Hippocampal formation (tissue), 2 donors: ENCODE data around the gene TAC3.
A peak's percentile ranks its signal among the peaks of the same experiment; 100 is the strongest.
"Not testable (repeated sequence)": the region's sequence is repeated elsewhere in the genome, so short reads cannot be mapped to it uniquely, and the experiment has no call there.

ENCODE experiments used
- DNase-seq, 2 donors: peaks; one replicate each; lab custom pipeline; 2025; lab: John Stamatoyannopoulos, UW

The TAC3 gene

GRCh38 chr12:57033431-57033830 is 17.1 kb upstream of the TAC3 start:
- no peak for DNase-seq

GRCh38 chr12:57031789-57032188 is 15.5 kb upstream of the TAC3 start:
- DNase-seq = no peak

GRCh38 chr12:57031138-57031725 is 14.9 kb upstream of the TAC3 start:
- DNase-seq = no peak

- no peak for DNase-seq
Measured at GRCh38 chr12:57029457-57029856, 13.1 kb upstream of the TAC3 start.

GRCh38 chr12:57027805-57028153 is 11.4 kb upstream of the TAC3 start:
- DNase-seq = no peak

- no peak for DNase-seq
Measured at GRCh38 chr12:57027011-57027804, 10.9 kb upstream of the TAC3 start.

GRCh38 chr12:57025196-57025595 is 8.9 kb upstream of the TAC3 start:
- no peak for DNase-seq

GRCh38 chr12:57022324-57022723 is 6.0 kb upstream of the TAC3 start:
- not testable (repeated sequence) for DNase-seq

- DNase-seq = no peak
Measured at GRCh38 chr12:57019983-57020719, 3.8 kb upstream of the TAC3 start.

GRCh38 chr12:57018906-57019305 is 2.6 kb upstream of the TAC3 start:
- DNase-seq = no peak

GRCh38 chr12:57018353-57018752 is 2.0 kb upstream of the TAC3 start:
- DNase-seq = not testable (repeated sequence)

GRCh38 chr12:57012600-57013465 is 3.5 kb downstream of the TAC3 start:
- no peak for DNase-seq

GRCh38 chr12:57011438-57012424 is 4.6 kb downstream of the TAC3 start:
- DNase-seq = no peak

- DNase-seq = no peak
Measured at GRCh38 chr12:57010627-57011247, 5.6 kb downstream of the TAC3 start.

- no peak for DNase-seq
Measured at GRCh38 chr12:57009949-57010626, 6.2 kb downstream of the TAC3 start.

GRCh38 chr12:57008178-57008577 is 8.2 kb downstream of the TAC3 start:
- DNase-seq = peak in 1 of 2 donors; percentile 54

- DNase-seq = no peak
Measured at GRCh38 chr12:57006809-57007475, 9.4 kb downstream of the TAC3 start.

- DNase-seq = peak; percentile 27 to 41
Measured at GRCh38 chr12:57005980-57006808, 10.1 kb downstream of the TAC3 start, which contains the start of gene ZBTB39. TSS of gene ZBTB39 (minus strand) at chr12:57006546. CDS start at chr12:57004917, 1,629 bp downstream.
